Neuronal stem cell (in vitro differentiated cells): ENCODE results near the gene SLC36A4.

Source experiments
- DNase-seq: peaks from one replicate; pipeline ENCODE4 v3.0.0-alpha.2; 2013; ENCODE audit warnings: low spot score
- H2AFZ ChIP-seq: one replicate; pipeline ENCODE4 v1.6.1; 2013; ENCODE audit warnings: mild to moderate bottlenecking, low read length, inconsistent platforms
- H2AK5ac ChIP-seq: 2 replicates; pipeline ENCODE4 v1.6.1; 2013; ENCODE audit warnings: low read depth, mild to moderate bottlenecking, inconsistent platforms, low read length, moderate library complexity, mixed read lengths
- H2BK120ac ChIP-seq: 2 replicates; pipeline ENCODE4 v1.6.1; 2013; ENCODE audit warnings: low read depth, mild to moderate bottlenecking, inconsistent platforms, low read length, moderate library complexity, mixed read lengths
- H2BK12ac ChIP-seq: one replicate; pipeline ENCODE4 v1.6.1; 2013; ENCODE audit warnings: low read length, inconsistent platforms
- H2BK15ac ChIP-seq: 2 replicates; pipeline ENCODE4 v1.6.1; 2013; ENCODE audit warnings: mild to moderate bottlenecking, low read length, inconsistent platforms, mixed read lengths
- H2BK5ac ChIP-seq: one replicate; pipeline ENCODE4 v1.6.1; 2013; ENCODE audit warnings: inconsistent platforms, mild to moderate bottlenecking, low read length, moderate library complexity
- H3K14ac ChIP-seq: one replicate; pipeline ENCODE4 v1.6.1; 2013; ENCODE audit warnings: low read length, inconsistent platforms
- H3K18ac ChIP-seq: 2 replicates; pipeline ENCODE4 v1.6.1; 2013; ENCODE audit warnings: low read length, inconsistent platforms
- H3K23ac ChIP-seq: 2 replicates; pipeline ENCODE4 v1.6.1; 2013; ENCODE audit warnings: low read depth, mild to moderate bottlenecking, mixed read lengths, low read length, inconsistent platforms; ENCODE audit not compliant: poor library complexity
- H3K27ac ChIP-seq: replicated peaks from 3 replicates; pipeline ENCODE4 v1.5.1; 2013; ENCODE audit warnings: low read length, inconsistent platforms
- H3K27me3 ChIP-seq, 3 experiments: 2 replicates each; pipeline ENCODE4 v1.6.1; 2013; ENCODE audit warnings: low read length in 3 of 3, mild to moderate bottlenecking in 2 of 3, inconsistent platforms in 1 of 3, low read depth in 1 of 3, mixed read lengths in 1 of 3, moderate library complexity in 1 of 3; ENCODE audit not compliant: control insufficient read depth in 3 of 3, insufficient read depth in 3 of 3
- H3K36me3 ChIP-seq, 2 donors: replicated peaks in 1 of 2; 2 replicates each; pipeline ENCODE4 v1.6.1; 2013; ENCODE audit warnings: low read length in 2 of 2; ENCODE audit not compliant: control insufficient read depth in 2 of 2, insufficient read depth in 2 of 2
- H3K4ac ChIP-seq: 2 replicates; pipeline ENCODE4 v1.6.1; 2013; ENCODE audit warnings: inconsistent platforms, mild to moderate bottlenecking, low read length, moderate library complexity
- H3K4me1 ChIP-seq, 2 donors: 1 replicate in 1 of 2; 2 replicates in 1 of 2; pipeline ENCODE4 v1.6.1; 2013; ENCODE audit warnings: low read length in 2 of 2, low read depth in 1 of 2; ENCODE audit not compliant: control insufficient read depth in 2 of 2, insufficient read depth in 1 of 2
- H3K4me2 ChIP-seq: one replicate; pipeline ENCODE4 v1.6.1; 2013; ENCODE audit warnings: mild to moderate bottlenecking, low read length, inconsistent platforms; ENCODE audit not compliant: insufficient read depth, poor library complexity, severe bottlenecking
- H3K4me3 ChIP-seq, 2 donors: 2 replicates each; pipeline ENCODE4 v1.5.1; 2013; ENCODE audit warnings: low read length in 2 of 2, mild to moderate bottlenecking in 2 of 2, inconsistent platforms in 1 of 2, moderate library complexity in 1 of 2
- H3K79me1 ChIP-seq: one replicate; pipeline ENCODE4 v1.6.1; 2013; ENCODE audit warnings: low read depth, mild to moderate bottlenecking, inconsistent platforms, low read length, moderate library complexity
- H3K9ac ChIP-seq: one replicate; pipeline ENCODE4 v1.6.1; 2013; ENCODE audit warnings: mild to moderate bottlenecking, low read depth, low read length, inconsistent platforms; ENCODE audit not compliant: poor library complexity
- H3K9me3 ChIP-seq, 2 donors: replicated peaks in 1 of 2; 2 replicates each; pipeline versions ENCODE3 to v1.6.1; 2013; ENCODE audit warnings: low read length in 2 of 2, mild to moderate bottlenecking in 2 of 2, inconsistent platforms in 1 of 2, low read depth in 1 of 2, mixed read lengths in 1 of 2, moderate library complexity in 1 of 2; ENCODE audit not compliant: control insufficient read depth in 2 of 2, insufficient read depth in 1 of 2
- H4K8ac ChIP-seq: one replicate; pipeline ENCODE4 v1.6.1; 2013; ENCODE audit warnings: low read depth, mild to moderate bottlenecking, inconsistent platforms, low read length, moderate library complexity
- H4K91ac ChIP-seq: one replicate; pipeline ENCODE4 v1.6.1; 2013; ENCODE audit warnings: low read length, low read depth, mild to moderate bottlenecking, inconsistent platforms; ENCODE audit not compliant: poor library complexity
- WGBS, 2 donors: extraction: QIAGEN DNeasy Blood & Tissue Kit; methylation state at CpG; one replicate each; pipeline ENCODE4 v1.1.7; 2013; ENCODE audit warnings: missing lambda C conversion rate in 2 of 2, mixed read lengths in 1 of 2; ENCODE audit not compliant: insufficient read length in 2 of 2, insufficient replicate concordance in 1 of 2; ENCODE audit errors: extremely low coverage in 2 of 2; 5-methylcytosine and 5-hydroxymethylcytosine counted together

Gene SLC36A4

GRCh38 chr11:93238956-93239355 is 41.2 kb upstream of the SLC36A4 start:
- Histone ChIP-seq H3K9me3 (no peaks in the 10 kb centered on the region), H3K4ac (no peak overlapping the region), H4K91ac (no peak overlapping the region), H3K4me3 (no peak overlapping the region), H2BK120ac (no peak overlapping the region), H3K27ac (no peak overlapping the region), H3K23ac (no peak overlapping the region), H3K27me3 (no peaks in the 10 kb centered on the region), H3K4me2 (no peak overlapping the region), H3K9ac (no peak overlapping the region), H3K79me1 (no peaks in the 10 kb centered on the region), H3K18ac (no peak overlapping the region), H2BK15ac (no peak overlapping the region), H3K14ac (no peak overlapping the region), H3K4me1 (no peaks in the 10 kb centered on the region), H2AK5ac (no peak overlapping the region), H2AFZ (no peak overlapping the region), H3K36me3 (no peaks in the 10 kb centered on the region), H2BK5ac (no peak overlapping the region), H4K8ac (no peak overlapping the region), H2BK12ac (no peak overlapping the region)
- no CpG with 5 or more reads among the region's 2 CpGs for WGBS, 2 donors
- no peak for DNase-seq

DNA sequence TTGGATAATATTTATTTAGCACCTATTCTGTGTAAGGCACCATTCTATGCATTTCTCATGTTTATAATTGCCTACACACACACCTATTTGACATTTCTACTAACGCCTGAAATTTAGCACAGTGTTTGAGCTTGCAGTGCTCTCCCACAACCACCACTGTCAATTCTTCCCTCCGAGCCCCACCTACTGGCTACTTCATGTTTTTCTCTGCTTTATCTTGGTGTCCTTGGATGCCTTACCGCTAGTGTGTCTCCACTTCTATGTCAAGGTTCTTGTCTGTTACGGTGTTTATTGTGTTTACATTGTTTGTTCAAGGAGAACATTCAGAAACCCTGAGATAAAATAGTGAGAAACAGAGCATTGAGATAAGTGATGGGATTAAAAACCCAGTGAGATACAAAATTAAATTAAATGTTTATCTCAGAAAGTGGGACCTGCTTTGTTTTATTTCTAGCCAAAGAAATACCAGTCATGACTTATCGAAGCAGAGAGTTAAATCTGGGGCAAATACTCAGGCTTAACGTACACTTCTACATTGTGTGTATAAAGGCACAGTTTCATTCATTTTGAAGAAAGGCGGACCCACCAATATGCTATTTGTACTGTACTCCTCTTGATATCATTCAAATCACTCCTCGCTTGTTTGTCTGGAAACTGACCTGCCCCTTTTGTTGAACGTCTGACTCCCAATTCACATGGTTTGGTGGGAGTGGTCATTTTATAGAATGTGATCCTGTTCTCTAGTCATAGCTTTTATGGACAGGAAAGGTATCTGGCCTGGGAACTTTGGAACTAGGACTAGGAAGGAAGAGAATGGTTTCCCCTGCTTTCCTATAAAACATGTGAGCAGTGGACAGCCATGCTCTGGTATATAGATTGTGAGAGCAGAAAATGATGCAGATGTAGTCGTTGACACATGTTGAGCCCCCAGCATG is 39.2 kb upstream of the SLC36A4 start:
- Histone ChIP-seq H3K9ac (no peak overlapping the region), H3K9me3 (no peaks in the 10 kb centered on the region), H2BK12ac (no peak overlapping the region), H3K27me3 (peaks cover 0 to 5% (median 0%) of the 10 kb centered on the region in 3 experiments), H3K23ac (no peak overlapping the region), H3K14ac (no peak overlapping the region), H2BK15ac (no peak overlapping the region), H2BK120ac (no peak overlapping the region), H3K4me2 (no peak overlapping the region), H2AK5ac (no peak overlapping the region), H3K18ac (no peak overlapping the region), H3K79me1 (no peaks in the 10 kb centered on the region), H4K91ac (no peak overlapping the region), H2BK5ac (no peak overlapping the region), H3K36me3 (no peaks in the 10 kb centered on the region), H3K4ac (no peak overlapping the region), H3K27ac (no peak overlapping the region), H3K4me3 (no peak overlapping the region), H4K8ac (no peak overlapping the region), H2AFZ (no peak overlapping the region), H3K4me1 (no peaks in the 10 kb centered on the region)
- WGBS, 2 donors: no CpG with 5 or more reads among the region's 10 CpGs
- DNase-seq: peak; percentile 29

DNA sequence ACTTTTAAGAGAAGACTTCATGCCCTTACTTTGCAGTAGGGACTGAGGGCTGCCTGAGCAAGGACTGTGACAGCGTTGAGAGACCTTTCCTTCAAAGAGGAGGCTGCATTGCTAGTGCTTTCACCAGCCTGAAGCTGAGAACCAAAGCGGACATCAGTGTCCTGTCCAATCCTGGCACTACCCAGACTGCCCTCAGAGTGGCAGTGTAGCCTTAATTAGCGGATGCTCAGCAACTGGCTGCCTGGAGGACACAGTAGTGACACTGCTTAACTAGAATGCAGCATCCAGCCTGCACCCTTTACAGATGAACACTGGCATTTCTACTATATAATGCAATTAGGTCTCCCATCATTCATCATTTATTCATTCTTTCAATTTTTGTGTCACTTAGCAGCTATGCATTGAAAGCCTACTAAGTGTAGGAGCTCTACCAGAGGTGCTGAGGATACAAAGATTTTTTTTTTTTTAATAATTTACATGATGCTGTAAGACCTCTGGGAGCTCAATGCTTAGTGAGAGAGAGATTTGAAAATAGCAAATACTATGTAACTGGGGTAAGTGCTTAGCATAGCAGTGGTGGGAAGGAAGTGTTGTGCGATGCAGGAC is 36.9 kb upstream of the SLC36A4 start:
- peak overlapping the region; percentile 67 for H2AFZ ChIP-seq
- no peak overlapping the region for H3K27ac ChIP-seq
- no peak overlapping the region for H2BK5ac ChIP-seq
- no peak overlapping the region for H3K18ac ChIP-seq
- H3K9me3 ChIP-seq: no peaks in the 10 kb centered on the region
- no peak overlapping the region for H3K4ac ChIP-seq
- no peaks in the 10 kb centered on the region for H3K36me3 ChIP-seq
- no peak overlapping the region for H2BK15ac ChIP-seq
- H3K23ac ChIP-seq: no peak overlapping the region
- H3K9ac ChIP-seq: no peak overlapping the region
- no peak overlapping the region for H3K4me3 ChIP-seq
- H4K91ac ChIP-seq: no peak overlapping the region
- peak; percentile 71 for DNase-seq
- H2AK5ac ChIP-seq: no peak overlapping the region
- no peaks in the 10 kb centered on the region for H3K79me1 ChIP-seq
- H3K4me2 ChIP-seq: no peak overlapping the region
- no peak overlapping the region for H2BK12ac ChIP-seq
- H3K4me1 ChIP-seq: no peaks in the 10 kb centered on the region
- no peak overlapping the region for H4K8ac ChIP-seq
- no CpG with 5 or more reads among the region's 4 CpGs for WGBS, 2 donors
- peaks cover 0 to 5% (median 0%) of the 10 kb centered on the region in 3 experiments for H3K27me3 ChIP-seq
- H2BK120ac ChIP-seq: no peak overlapping the region
- H3K14ac ChIP-seq: no peak overlapping the region

GRCh38 chr11:93229876-93230275 is 32.1 kb upstream of the SLC36A4 start:
- Histone ChIP-seq H2BK12ac (no peak overlapping the region), H3K9ac (no peak overlapping the region), H3K18ac (no peak overlapping the region), H3K27me3 (peaks cover 0 to 5% (median 0%) of the 10 kb centered on the region in 3 experiments), H3K4me2 (no peak overlapping the region), H3K4me1 (no peaks in the 10 kb centered on the region), H3K23ac (no peak overlapping the region), H2AFZ (no peak overlapping the region), H4K8ac (no peak overlapping the region), H3K4ac (no peak overlapping the region), H3K4me3 (no peak overlapping the region), H4K91ac (no peak overlapping the region), H3K36me3 (no peaks in the 10 kb centered on the region), H3K9me3 (no peaks in the 10 kb centered on the region), H2BK15ac (no peak overlapping the region), H3K14ac (no peak overlapping the region), H3K79me1 (no peaks in the 10 kb centered on the region), H2AK5ac (no peak overlapping the region), H2BK120ac (no peak overlapping the region), H2BK5ac (no peak overlapping the region), H3K27ac (no peak overlapping the region)
- WGBS, 2 donors: no CpG with 5 or more reads among the region's 1 CpG
- no peak for DNase-seq
